Adrenal gland (tissue), 5 donors: ENCODE data around the gene CBR3.

ENCODE experiments used
- CTCF ChIP-seq, 6 experiments: fragments of 450-650 bp in 4 of 6; fragments of 200-600 bp in 2 of 6; sonication (generic) in 1 of 6; IDR thresholded peaks; 1 replicate in 5 of 6; 2 replicates in 1 of 6; pipeline versions ENCODE4 v1.5.1 to v1.8.0; 2016 to 2021; ENCODE audit warnings: antibody characterized with exemption in 6 of 6, mild to moderate bottlenecking in 2 of 6, moderate library complexity in 1 of 6
- POLR2A ChIP-seq, 2 donors: fragments of 450-650 bp; IDR thresholded peaks; one replicate each; pipeline ENCODE4 v1.6.1; 2017; ENCODE audit warnings: antibody characterized with exemption in 2 of 2, mild to moderate bottlenecking in 2 of 2, moderate library complexity in 1 of 2
- donor health status: DM: no; HTN: no; CAD: no.

GRCh38 chr21:36148886-36149285 is 14.0 kb downstream of the CBR3 start:
- no peak for TF ChIP-seq POLR2A (IDR thresholded peaks at IDR 0.05)
- TF ChIP-seq CTCF (IDR thresholded peaks at IDR 0.05) = no peak
